HG03139 (cell line): ENCODE data around the gene HENMT1.
"Not testable (repeated sequence)": the region's sequence is repeated elsewhere in the genome, so short reads cannot be mapped to it uniquely, and the experiment has no call there.

Experiments
- ATAC-seq: cut with Tn5 transposase; IDR thresholded peaks from one replicate; pipeline ENCODE4 v1.9.1; 2021; ENCODE audit not compliant: unreplicated experiment

The HENMT1 gene

GRCh38 chr1:108671143-108671542, 10.2 kb upstream of the HENMT1 start:
- ATAC-seq: no peak

- ATAC-seq: no peak
Measured at GRCh38 chr1:108670131-108670773, 9.4 kb upstream of the HENMT1 start.

GRCh38 chr1:108669679-108670078, 8.8 kb upstream of the HENMT1 start:
- ATAC-seq: no peak

GRCh38 chr1:108668777-108669176, 7.9 kb upstream of the HENMT1 start:
- ATAC-seq: no peak

GRCh38 chr1:108667422-108667821, 6.5 kb upstream of the HENMT1 start:
- not testable (repeated sequence) for ATAC-seq

GRCh38 chr1:108665771-108666170, 4.9 kb upstream of the HENMT1 start:
- no peak for ATAC-seq

GRCh38 chr1:108665067-108665466, 4.2 kb upstream of the HENMT1 start:
- no peak for ATAC-seq

- ATAC-seq: no peak
Measured at GRCh38 chr1:108664481-108664880, 3.6 kb upstream of the HENMT1 start.

GRCh38 chr1:108663074-108663473, 2.2 kb upstream of the HENMT1 start:
- no peak for ATAC-seq

- no peak for ATAC-seq
Measured at GRCh38 chr1:108657356-108658080, 3.4 kb downstream of the HENMT1 start.

GRCh38 chr1:108653431-108654105, 7.3 kb downstream of the HENMT1 start:
- no peak for ATAC-seq

GRCh38 chr1:108646648-108647269, 14.1 kb downstream of the HENMT1 start:
- peak; percentile 82 for ATAC-seq

- no peak for ATAC-seq
Measured at GRCh38 chr1:108646265-108646647, 14.6 kb downstream of the HENMT1 start.

- no peak for ATAC-seq
Measured at GRCh38 chr1:108645564-108646184, 15.2 kb downstream of the HENMT1 start.

- no peak for ATAC-seq
Measured at GRCh38 chr1:108644984-108645383, 15.9 kb downstream of the HENMT1 start.

- no peak for ATAC-seq
Measured at GRCh38 chr1:108643492-108644335, 17.2 kb downstream of the HENMT1 start.

GRCh38 chr1:108640863-108641262, 20.0 kb downstream of the HENMT1 start:
- not testable (repeated sequence) for ATAC-seq

- ATAC-seq: no peak
Measured at GRCh38 chr1:108639899-108640560, 20.9 kb downstream of the HENMT1 start.

GRCh38 chr1:108636876-108637275, 24.0 kb downstream of the HENMT1 start:
- ATAC-seq: no peak

GRCh38 chr1:108634521-108634920, 26.4 kb downstream of the HENMT1 start:
- no peak for ATAC-seq
